SK-N-SH (cell line): ENCODE results near the gene VWF. TPM values are rescaled to one million over a fixed set of nuclear protein-coding genes. Genes with fewer than 3 reads are reported as not detected.

Experiments
- CTCF ChIA-PET: fragments of 300-600, 350-600 bp; formaldehyde crosslinking; extraction: SDS; loops from one replicate; lab custom pipeline; 2021; lab: Yijun Ruan, JAX
- POLR2A ChIA-PET: fragments of 350-600 bp; sonication (Branson Sonifier 250); formaldehyde crosslinking; extraction: SDS; loops from one replicate; lab custom pipeline; 2020; ENCODE audit warnings: antibody characterized with exemption, inconsistent platforms; lab: Yijun Ruan, JAX
- DNase-seq: peaks from one replicate; pipeline ENCODE4 v3.0.0; 2012
- H2AFZ ChIP-seq: fragments of 200-600 bp; sonication (generic); 2 replicates; pipeline ENCODE4 v1.8.1; 2016; ENCODE audit warnings: antibody characterized with exemption, mild to moderate bottlenecking, low read depth
- H3F3A ChIP-seq: fragments of 200-600 bp; sonication (generic); replicated peaks from 2 replicates; pipeline ENCODE3; 2016; ENCODE audit warnings: antibody characterized with exemption, mild to moderate bottlenecking; ENCODE audit not compliant: insufficient read depth
- H3K27ac ChIP-seq, 2 experiments: fragments of 200-500 bp in 1 of 2; fragments of 200-600 bp in 1 of 2; sonication (Bioruptor generic) in 1 of 2; sonication (generic), shearing (Covaris generic) in 1 of 2; 2 replicates each; pipeline versions ENCODE4 v1.5.1 to v1.6.1; 2014 to 2016; ENCODE audit warnings: low read depth in 2 of 2, inconsistent platforms in 1 of 2, low read length in 1 of 2, mild to moderate bottlenecking in 1 of 2, mixed read lengths in 1 of 2
- H3K27me3 ChIP-seq: fragments of 200-600 bp; sonication (generic), shearing (Covaris generic); 2 replicates; pipeline ENCODE4 v1.6.1; 2016; ENCODE audit warnings: mixed run types; ENCODE audit not compliant: insufficient read depth
- H3K36me3 ChIP-seq, 2 experiments: fragments of 200-500 bp in 1 of 2; fragments of 200-600 bp in 1 of 2; sonication (Bioruptor generic) in 1 of 2; sonication (generic) in 1 of 2; replicated peaks in 1 of 2; 2 replicates each; pipeline versions ENCODE3 to v1.5.1; 2014 to 2016; ENCODE audit warnings: low read length in 1 of 2, mild to moderate bottlenecking in 1 of 2; ENCODE audit not compliant: insufficient read depth in 2 of 2, control insufficient read depth in 1 of 2
- H3K4me1 ChIP-seq, 2 experiments: fragments of 200-500 bp in 1 of 2; fragments of 200-600 bp in 1 of 2; sonication (Bioruptor generic) in 1 of 2; sonication (generic), shearing (Covaris generic) in 1 of 2; 2 replicates each; pipeline versions ENCODE4 v1.5.1 to v1.6.1; 2014 to 2016; ENCODE audit warnings: low read depth in 1 of 2, low read length in 1 of 2, mixed run types in 1 of 2; ENCODE audit not compliant: insufficient read depth in 2 of 2, control insufficient read depth in 1 of 2
- H3K4me2 ChIP-seq: fragments of 200-600 bp; sonication (generic), shearing (Covaris generic); 2 replicates; pipeline ENCODE4 v1.6.1; 2017; ENCODE audit warnings: mixed run types
- H3K4me3 ChIP-seq, 2 experiments: fragments of 200-500 bp in 1 of 2; fragments of 200-600 bp in 1 of 2; sonication (Bioruptor generic) in 1 of 2; sonication (generic), shearing (Covaris generic) in 1 of 2; 2 replicates each; pipeline versions ENCODE4 v1.5.1 to v1.8.1; 2014 to 2016; ENCODE audit warnings: low read depth in 2 of 2, inconsistent platforms in 1 of 2, low read length in 1 of 2, mild to moderate bottlenecking in 1 of 2, mixed read lengths in 1 of 2, moderate library complexity in 1 of 2
- H3K79me2 ChIP-seq: fragments of 200-600 bp; sonication (generic); 2 replicates; pipeline ENCODE4 v1.8.1; 2017; ENCODE audit warnings: mild to moderate bottlenecking; ENCODE audit not compliant: insufficient read depth
- H3K9ac ChIP-seq: fragments of 200-600 bp; sonication (generic); 2 replicates; pipeline ENCODE4 v1.6.1; 2017; ENCODE audit warnings: mixed run types
- H3K9me2 ChIP-seq: fragments of 200-600 bp; sonication (generic); 2 replicates; pipeline ENCODE4 v1.6.1; 2017; ENCODE audit warnings: mixed run types
- H3K9me3 ChIP-seq: fragments of 200-600 bp; sonication (generic); 2 replicates; pipeline ENCODE4 v1.6.1; 2017; ENCODE audit warnings: mixed run types, mild to moderate bottlenecking, moderate library complexity
- H4K20me1 ChIP-seq: fragments of 200-600 bp; sonication (generic); 2 replicates; pipeline ENCODE4 v1.6.1; 2017; ENCODE audit warnings: mild to moderate bottlenecking, mixed run types; ENCODE audit not compliant: insufficient read depth
- CHD2 ChIP-seq: fragments of 150-350 bp; IDR thresholded peaks from 2 replicates; pipeline ENCODE4 v1.6.1; 2018; ENCODE audit warnings: low read length; ENCODE audit not compliant: partially characterized antibody
- ELF1 ChIP-seq: IDR thresholded peaks from 2 replicates; pipeline ENCODE4 v1.4.0; 2012
- EZH2phosphoT487 ChIP-seq: fragments of 200-600 bp; sonication (generic); IDR thresholded peaks from 2 replicates; pipeline ENCODE4 v1.6.1; 2017; ENCODE audit warnings: low read depth, mixed run types, mild to moderate bottlenecking, antibody characterized with exemption, moderate library complexity, borderline replicate concordance
- FOSL2 ChIP-seq: IDR thresholded peaks from 2 replicates; pipeline ENCODE4 v1.4.0; 2012; ENCODE audit warnings: low read depth, mild to moderate bottlenecking, moderate library complexity, borderline replicate concordance
- FOXJ3 ChIP-seq: sonication (generic); formaldehyde crosslinking; IDR thresholded peaks from 2 replicates; pipeline ENCODE4 v1.5.1; 2020; ENCODE audit warnings: mild to moderate bottlenecking, missing genetic modification reagents
- IRF3 ChIP-seq: fragments of 150-350 bp; IDR thresholded peaks from 2 replicates; pipeline ENCODE4 v1.6.1; 2016; ENCODE audit warnings: mild to moderate bottlenecking, low read depth, low read length
- MXI1 ChIP-seq: IDR thresholded peaks from 2 replicates; pipeline ENCODE4 v1.6.1; 2012; ENCODE audit warnings: mild to moderate bottlenecking, low read depth, low read length, improper control_type of control experiment
- PBX3 ChIP-seq: IDR thresholded peaks from 2 replicates; pipeline ENCODE4; 2012
- POLR2AphosphoS5 ChIP-seq: IDR thresholded peaks from 2 replicates; pipeline ENCODE4 v1.6.1; 2012; ENCODE audit warnings: low read depth, low read length
- RAD21 ChIP-seq: IDR thresholded peaks from 2 replicates; pipeline ENCODE4 v1.6.1; 2012; ENCODE audit warnings: mild to moderate bottlenecking, low read length
- RCOR1 ChIP-seq: fragments of 150-350 bp; IDR thresholded peaks from 2 replicates; pipeline ENCODE4 v1.6.1; 2017; ENCODE audit warnings: antibody characterized with exemption, low read length
- SMC3 ChIP-seq: IDR thresholded peaks from 2 replicates; pipeline ENCODE4 v1.6.1; 2012; ENCODE audit warnings: low read depth, low read length, improper control_type of control experiment
- TAF1 ChIP-seq: IDR thresholded peaks from 2 replicates; pipeline ENCODE4 v1.6.1; 2012; ENCODE audit warnings: low read depth, mild to moderate bottlenecking, low read length, moderate library complexity, borderline replicate concordance
- TCF12 ChIP-seq: IDR thresholded peaks from 2 replicates; pipeline ENCODE4 v1.4.0; 2012
- YY1 ChIP-seq: IDR thresholded peaks from 2 replicates; pipeline ENCODE4 v1.4.0; 2012; ENCODE audit warnings: low read depth, mild to moderate bottlenecking
- ZBTB33 ChIP-seq: IDR thresholded peaks from 2 replicates; pipeline ENCODE4 v1.4.0; 2012; ENCODE audit warnings: low read depth, borderline replicate concordance
- WGBS: methylation state at CpG from one replicate; pipeline ENCODE4 v1.1.6; 2017; ENCODE audit warnings: low lambda C conversion rate; 5-methylcytosine and 5-hydroxymethylcytosine counted together
- polyA plus RNA-seq, 3 experiments: library from polyadenylated mRNA; depleted of rRNA; stranded (reverse); fragments of >200 nt; gene quantifications; 2 replicates each; pipeline ENCODE4 v1.2.3, GENCODE V29; 2012

The VWF gene
- polyA plus RNA-seq, 1 of the 3 experiments (the other 2 are of a cell fraction), result 0.12 TPM

- CTCF ChIA-PET, result no interaction called here
- no peaks in the 10 kb centered on the region for H3K79me2 ChIP-seq
- no peaks in the 10 kb centered on the region for H3K36me3 ChIP-seq
- H3K9me3 ChIP-seq, result no peaks in the 10 kb centered on the region
- no peak overlapping the region for H3K4me2 ChIP-seq
- peaks cover 50% of the 10 kb centered on the region; the same call in 1 of the 2 replicates for H3K27me3 ChIP-seq
- H3K4me1 ChIP-seq, result peaks cover 0 to 11% of the 10 kb centered on the region in 2 experiments; a peak in 1 of 4 replicates
- no peak overlapping the region for H3K27ac ChIP-seq
- no peak overlapping the region for H2AFZ ChIP-seq
- no peak for DNase-seq
- WGBS, result no CpG with 5 or more reads among the region's 5 CpGs
- TF ChIP-seq FOSL2, result no peak
- TF ChIP-seq EZH2phosphoT487, result no peak
- TF ChIP-seq YY1, result no peak
- no peak for TF ChIP-seq CHD2
- TF ChIP-seq PBX3, result no peak
- no peak for TF ChIP-seq FOXJ3 (CRISPR knock-in tag)
- TF ChIP-seq IRF3, result no peak
- TF ChIP-seq POLR2AphosphoS5, result no peak
- no peak for TF ChIP-seq TCF12
- no peak for TF ChIP-seq RCOR1
- TF ChIP-seq MXI1, result no peak
- TF ChIP-seq ZBTB33, result no peak
- no peak for TF ChIP-seq SMC3
- no peak for TF ChIP-seq TAF1
- TF ChIP-seq ELF1, result no peak
- TF ChIP-seq RAD21, result no peak
- no peaks in the 10 kb centered on the region for H3F3A ChIP-seq
- no peaks in the 10 kb centered on the region for H3K9me2 ChIP-seq
- H3K4me3 ChIP-seq, result no peak overlapping the region
- POLR2A ChIA-PET, result no interaction called here
- no peaks in the 10 kb centered on the region for H4K20me1 ChIP-seq
- no peak overlapping the region for H3K9ac ChIP-seq
These were observed 214.9 kb downstream of the VWF start for GRCh38 chr12:5909560-5909959.
